Central memory CD8-positive, alpha-beta T cell (primary cell): ENCODE measurements around the gene KRCC1.

Source experiments
- ATAC-seq: fragments of 150-1000 bp; cut with Tn5 transposase; replicated peaks from 2 replicates; pipeline ENCODE4 v1.10.0; 2022; ENCODE audit warnings: mild to moderate bottlenecking, moderate FRiP score, moderate number of reproducible peaks; ENCODE audit not compliant: poor library complexity, severe bottlenecking; ENCODE audit errors: extremely low read depth
- DNase-seq, 2 donors: peaks; one replicate each; pipeline ENCODE4 v3.0.0; 2021; ENCODE audit warnings: low spot score in 2 of 2
- H3K27ac Mint-ChIP-seq: one replicate; pipeline ENCODE4 v1.8.0; 2022; ENCODE audit warnings: low read depth, mild to moderate bottlenecking, moderate library complexity, mixed read lengths
- H3K27me3 Mint-ChIP-seq: one replicate; pipeline ENCODE4 v1.8.0; 2022; ENCODE audit warnings: mixed read lengths
- H3K36me3 Mint-ChIP-seq: one replicate; pipeline ENCODE4 v1.8.0; 2022; ENCODE audit warnings: mild to moderate bottlenecking, moderate library complexity, mixed read lengths; ENCODE audit not compliant: insufficient read depth
- H3K4me1 Mint-ChIP-seq: one replicate; pipeline ENCODE4 v1.8.0; 2022; ENCODE audit warnings: mixed read lengths
- H3K4me3 Mint-ChIP-seq: one replicate; pipeline ENCODE4 v1.8.0; 2022; ENCODE audit warnings: mild to moderate bottlenecking, moderate library complexity, mixed read lengths
- H3K9me3 Mint-ChIP-seq: one replicate; pipeline ENCODE4 v1.8.0; 2022; ENCODE audit warnings: mixed read lengths

The KRCC1 gene

GRCh38 chr2:88087763-88088162 lies 32.2 kb upstream of the KRCC1 start:
- no peaks in the 10 kb centered on the region for H3K4me1 Mint-ChIP-seq
- no peak overlapping the region for H3K4me3 Mint-ChIP-seq
- no peak for ATAC-seq
- DNase-seq: no peak
- H3K27me3 Mint-ChIP-seq: peaks cover 9% of the 10 kb centered on the region
- H3K9me3 Mint-ChIP-seq: no peaks in the 10 kb centered on the region
- no peak overlapping the region for H3K27ac Mint-ChIP-seq
- no peaks in the 10 kb centered on the region for H3K36me3 Mint-ChIP-seq

- Mint-ChIP-seq H3K27me3 (peaks cover 15% of the 10 kb centered on the region), H3K36me3 (no peaks in the 10 kb centered on the region)
These were observed 31.5 kb upstream of the KRCC1 start for GRCh38 chr2:88087073-88087472.

GRCh38 chr2:88086401-88086800 lies 30.8 kb upstream of the KRCC1 start:
- Mint-ChIP-seq H3K36me3 (no peaks in the 10 kb centered on the region), H3K27ac (no peak overlapping the region), H3K4me3 (no peak overlapping the region), H3K4me1 (no peaks in the 10 kb centered on the region), H3K27me3 (peaks cover 21% of the 10 kb centered on the region), H3K9me3 (no peaks in the 10 kb centered on the region)
- no peak for DNase-seq
- no peak for ATAC-seq

More at GRCh38 chr2:88087073-88087472, 31.5 kb upstream of the KRCC1 start:
- ATAC-seq (no peak), DNase-seq (no peak)
- Mint-ChIP-seq H3K9me3 (no peaks in the 10 kb centered on the region), H3K4me1 (no peaks in the 10 kb centered on the region), H3K27ac (no peak overlapping the region), H3K4me3 (no peak overlapping the region)

GRCh38 chr2:88085602-88086001 lies 30.0 kb upstream of the KRCC1 start:
- ATAC-seq (no peak), DNase-seq (no peak)
- no peaks in the 10 kb centered on the region for H3K4me1 Mint-ChIP-seq
- no peak overlapping the region for H3K4me3 Mint-ChIP-seq
- H3K27ac Mint-ChIP-seq: no peak overlapping the region
- H3K36me3 Mint-ChIP-seq: no peaks in the 10 kb centered on the region
- no peaks in the 10 kb centered on the region for H3K9me3 Mint-ChIP-seq
- peaks cover 25% of the 10 kb centered on the region for H3K27me3 Mint-ChIP-seq

GRCh38 chr2:88085099-88085498 lies 29.5 kb upstream of the KRCC1 start:
- Mint-ChIP-seq H3K4me1 (no peaks in the 10 kb centered on the region), H3K27ac (no peak overlapping the region), H3K9me3 (no peaks in the 10 kb centered on the region), H3K27me3 (peaks cover 30% of the 10 kb centered on the region), H3K36me3 (no peaks in the 10 kb centered on the region), H3K4me3 (no peak overlapping the region)
- ATAC-seq: no peak
- no peak for DNase-seq

- DNase-seq: no peak
- Mint-ChIP-seq H3K36me3 (no peaks in the 10 kb centered on the region), H3K9me3 (no peaks in the 10 kb centered on the region), H3K27ac (no peak overlapping the region), H3K4me1 (no peaks in the 10 kb centered on the region), H3K27me3 (peaks cover 32% of the 10 kb centered on the region), H3K4me3 (no peak overlapping the region)
- no peak for ATAC-seq
These were observed 27.2 kb upstream of the KRCC1 start for GRCh38 chr2:88082781-88083180.

GRCh38 chr2:88081924-88082608 lies 26.5 kb upstream of the KRCC1 start:
- ATAC-seq (no peak), DNase-seq (no peak)
- H3K4me3 Mint-ChIP-seq: no peak overlapping the region
- no peaks in the 10 kb centered on the region for H3K9me3 Mint-ChIP-seq
- H3K27ac Mint-ChIP-seq: no peak overlapping the region
- no peaks in the 10 kb centered on the region for H3K4me1 Mint-ChIP-seq
- H3K36me3 Mint-ChIP-seq: no peaks in the 10 kb centered on the region
- peaks cover 32% of the 10 kb centered on the region for H3K27me3 Mint-ChIP-seq

GRCh38 chr2:88080545-88080944 lies 25.0 kb upstream of the KRCC1 start:
- H3K27ac Mint-ChIP-seq: no peak overlapping the region
- H3K36me3 Mint-ChIP-seq: no peaks in the 10 kb centered on the region
- H3K27me3 Mint-ChIP-seq: peaks cover 32% of the 10 kb centered on the region
- no peaks in the 10 kb centered on the region for H3K4me1 Mint-ChIP-seq
- no peak overlapping the region for H3K4me3 Mint-ChIP-seq
- DNase-seq: no peak
- no peaks in the 10 kb centered on the region for H3K9me3 Mint-ChIP-seq
- ATAC-seq: no peak

GRCh38 chr2:88078643-88079172 lies 23.1 kb upstream of the KRCC1 start:
- Mint-ChIP-seq H3K27ac (no peak overlapping the region), H3K27me3 (peaks cover 41% of the 10 kb centered on the region), H3K4me3 (no peak overlapping the region), H3K9me3 (no peaks in the 10 kb centered on the region), H3K4me1 (no peaks in the 10 kb centered on the region), H3K36me3 (no peaks in the 10 kb centered on the region)
- DNase-seq (no peak), ATAC-seq (no peak)

GRCh38 chr2:88077080-88077479 lies 21.5 kb upstream of the KRCC1 start:
- Mint-ChIP-seq H3K4me1 (no peaks in the 10 kb centered on the region), H3K27ac (no peak overlapping the region), H3K36me3 (no peaks in the 10 kb centered on the region), H3K9me3 (no peaks in the 10 kb centered on the region), H3K27me3 (peaks cover 26% of the 10 kb centered on the region), H3K4me3 (no peak overlapping the region)
- no peak for DNase-seq
- ATAC-seq: no peak

GRCh38 chr2:88074854-88075292 lies 19.3 kb upstream of the KRCC1 start:
- Mint-ChIP-seq H3K4me3 (no peak overlapping the region), H3K27ac (no peak overlapping the region), H3K27me3 (peaks cover 9% of the 10 kb centered on the region), H3K36me3 (no peaks in the 10 kb centered on the region), H3K4me1 (no peaks in the 10 kb centered on the region), H3K9me3 (no peaks in the 10 kb centered on the region)
- ATAC-seq (no peak), DNase-seq (no peak)

GRCh38 chr2:88074150-88074549 lies 18.6 kb upstream of the KRCC1 start:
- H3K9me3 Mint-ChIP-seq: no peaks in the 10 kb centered on the region
- H3K36me3 Mint-ChIP-seq: no peaks in the 10 kb centered on the region
- H3K4me3 Mint-ChIP-seq: no peak overlapping the region
- ATAC-seq (no peak), DNase-seq (no peak)
- H3K27ac Mint-ChIP-seq: no peak overlapping the region
- peaks cover 13% of the 10 kb centered on the region for H3K27me3 Mint-ChIP-seq
- no peaks in the 10 kb centered on the region for H3K4me1 Mint-ChIP-seq

GRCh38 chr2:88071365-88071764 lies 15.8 kb upstream of the KRCC1 start:
- ATAC-seq: no peak
- H3K4me1 Mint-ChIP-seq: no peaks in the 10 kb centered on the region

More at GRCh38 chr2:88071365-88071764, 15.8 kb upstream of the KRCC1 start:
- peaks cover 32% of the 10 kb centered on the region for H3K27me3 Mint-ChIP-seq
- no peaks in the 10 kb centered on the region for H3K9me3 Mint-ChIP-seq
- peaks cover 3% of the 10 kb centered on the region for H3K36me3 Mint-ChIP-seq
- H3K4me3 Mint-ChIP-seq: no peak overlapping the region
- no peak overlapping the region for H3K27ac Mint-ChIP-seq
- no peak for DNase-seq
